ENCODE data around the gene EBF4. TPM values are rescaled to one million over a fixed set of nuclear protein-coding genes. Genes with fewer than 3 reads are reported as not detected.

The EBF4 gene
- total RNA-seq, 1 donor from 2014 or later = 5.9 TPM

DNA sequence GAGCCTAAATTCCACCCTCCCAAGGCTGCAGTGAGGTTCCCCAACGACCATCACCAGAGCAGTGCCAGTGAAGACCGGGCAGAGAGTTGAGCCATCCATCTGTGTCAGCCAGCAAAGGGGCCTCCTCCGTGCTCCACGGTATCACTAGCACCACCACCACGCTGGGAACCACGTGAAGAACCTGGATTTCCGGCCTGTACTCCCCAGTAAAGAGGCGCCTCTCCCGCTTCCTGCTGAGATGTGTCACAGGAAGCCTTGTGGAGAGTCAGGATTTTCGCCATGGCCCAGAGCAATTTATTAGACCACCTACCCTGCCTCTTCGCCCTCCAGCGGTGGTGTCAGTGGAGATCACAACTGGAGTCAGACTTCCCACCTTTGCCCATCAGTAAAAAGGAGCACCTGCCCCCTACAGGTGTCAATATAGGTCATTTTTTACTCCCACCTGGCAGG is 79.1 kb downstream of the EBF4 start:
- Mint-ChIP-seq H3K9me3 (ENCODE audit: unreplicated experiment) (no peaks in the 10 kb centered on the region), H3K4me3 (ENCODE audit: unreplicated experiment) (no peak overlapping the region), H3K27me3 (ENCODE audit: unreplicated experiment) (peaks cover 2% of the 10 kb centered on the region), H3K36me3 (ENCODE audit: low read depth, unreplicated experiment) (no peaks in the 10 kb centered on the region), H3K4me1 (ENCODE audit: unreplicated experiment) (no peaks in the 10 kb centered on the region), H3K27ac (ENCODE audit: unreplicated experiment) (no peak overlapping the region)
- DNase-seq (ENCODE audit: low spot score) = no peak
- TF ChIP-seq, protein P1, sequence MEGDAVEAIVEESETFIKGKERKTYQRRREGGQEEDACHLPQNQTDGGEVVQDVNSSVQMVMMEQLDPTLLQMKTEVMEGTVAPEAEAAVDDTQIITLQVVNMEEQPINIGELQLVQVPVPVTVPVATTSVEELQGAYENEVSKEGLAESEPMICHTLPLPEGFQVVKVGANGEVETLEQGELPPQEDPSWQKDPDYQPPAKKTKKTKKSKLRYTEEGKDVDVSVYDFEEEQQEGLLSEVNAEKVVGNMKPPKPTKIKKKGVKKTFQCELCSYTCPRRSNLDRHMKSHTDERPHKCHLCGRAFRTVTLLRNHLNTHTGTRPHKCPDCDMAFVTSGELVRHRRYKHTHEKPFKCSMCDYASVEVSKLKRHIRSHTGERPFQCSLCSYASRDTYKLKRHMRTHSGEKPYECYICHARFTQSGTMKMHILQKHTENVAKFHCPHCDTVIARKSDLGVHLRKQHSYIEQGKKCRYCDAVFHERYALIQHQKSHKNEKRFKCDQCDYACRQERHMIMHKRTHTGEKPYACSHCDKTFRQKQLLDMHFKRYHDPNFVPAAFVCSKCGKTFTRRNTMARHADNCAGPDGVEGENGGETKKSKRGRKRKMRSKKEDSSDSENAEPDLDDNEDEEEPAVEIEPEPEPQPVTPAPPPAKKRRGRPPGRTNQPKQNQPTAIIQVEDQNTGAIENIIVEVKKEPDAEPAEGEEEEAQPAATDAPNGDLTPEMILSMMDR (IDR thresholded peaks at IDR 0.05; ENCODE audit: unreplicated experiment) = no peak

DNA sequence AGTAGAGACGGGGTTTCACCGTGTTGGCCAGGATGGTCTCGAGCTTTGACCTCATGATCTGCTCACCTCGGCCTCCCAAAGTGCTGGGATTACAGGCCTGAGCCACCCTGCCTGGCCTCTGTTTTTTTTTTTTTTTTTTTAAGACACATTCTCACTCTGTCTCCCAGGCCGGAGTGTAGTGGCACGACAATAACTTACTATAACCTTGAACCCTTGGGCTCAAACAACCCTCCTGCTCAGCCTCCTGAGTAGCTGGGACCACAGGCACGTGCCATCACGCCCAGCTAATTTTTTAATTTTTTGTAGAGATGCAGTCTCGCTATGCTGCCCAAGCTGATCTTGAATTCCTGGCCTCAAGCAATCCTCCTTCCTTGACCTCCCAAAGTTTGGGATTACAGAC is 81.2 kb downstream of the EBF4 start:
- no peak overlapping the region for H3K27ac Mint-ChIP-seq (ENCODE audit: unreplicated experiment)
- peaks cover 2% of the 10 kb centered on the region for H3K27me3 Mint-ChIP-seq (ENCODE audit: unreplicated experiment)
- no peaks in the 10 kb centered on the region for H3K9me3 Mint-ChIP-seq (ENCODE audit: unreplicated experiment)
- TF ChIP-seq, protein P1 (IDR thresholded peaks at IDR 0.05; ENCODE audit: unreplicated experiment) = no peak
- no peaks in the 10 kb centered on the region for H3K36me3 Mint-ChIP-seq (ENCODE audit: low read depth, unreplicated experiment)
- no peaks in the 10 kb centered on the region for H3K4me1 Mint-ChIP-seq (ENCODE audit: unreplicated experiment)
- no peak overlapping the region for H3K4me3 Mint-ChIP-seq (ENCODE audit: unreplicated experiment)
- no peak for DNase-seq (ENCODE audit: low spot score)

DNA sequence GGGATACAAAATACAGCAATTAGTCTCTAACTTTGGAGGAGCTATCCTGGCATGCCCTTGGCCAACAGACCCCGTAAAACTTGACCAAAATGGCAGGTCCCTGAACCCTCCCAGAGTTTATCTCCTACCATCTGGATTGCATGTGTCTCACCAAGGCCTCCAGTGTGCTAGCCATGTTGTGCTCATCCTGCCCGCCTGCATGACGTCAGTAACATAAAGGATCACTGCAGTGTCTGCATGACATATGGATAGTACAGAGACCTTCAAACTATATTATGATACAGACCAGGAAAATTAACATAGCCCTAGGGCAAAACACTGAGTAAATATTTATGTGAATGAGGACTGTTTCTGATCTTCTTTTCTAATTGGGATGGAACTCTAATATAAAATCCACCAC is 82.6 kb downstream of the EBF4 start:
- TF ChIP-seq, protein P1 (IDR thresholded peaks at IDR 0.05; ENCODE audit: unreplicated experiment) = no peak
- DNase-seq (ENCODE audit: low spot score) = no peak
- Mint-ChIP-seq H3K9me3 (ENCODE audit: unreplicated experiment) (no peaks in the 10 kb centered on the region), H3K27ac (ENCODE audit: unreplicated experiment) (no peak overlapping the region), H3K4me1 (ENCODE audit: unreplicated experiment) (no peaks in the 10 kb centered on the region), H3K27me3 (ENCODE audit: unreplicated experiment) (peaks cover 2% of the 10 kb centered on the region), H3K36me3 (ENCODE audit: low read depth, unreplicated experiment) (no peaks in the 10 kb centered on the region), H3K4me3 (ENCODE audit: unreplicated experiment) (no peak overlapping the region)

GRCh38 chr20:2778602-2779321 is 86.2 kb downstream of the EBF4 start:
- no peak overlapping the region for H3K27ac Mint-ChIP-seq (ENCODE audit: unreplicated experiment)
- no peaks in the 10 kb centered on the region for H3K9me3 Mint-ChIP-seq (ENCODE audit: unreplicated experiment)
- TF ChIP-seq, protein P1 (IDR thresholded peaks at IDR 0.05; ENCODE audit: unreplicated experiment) = no peak

DNA sequence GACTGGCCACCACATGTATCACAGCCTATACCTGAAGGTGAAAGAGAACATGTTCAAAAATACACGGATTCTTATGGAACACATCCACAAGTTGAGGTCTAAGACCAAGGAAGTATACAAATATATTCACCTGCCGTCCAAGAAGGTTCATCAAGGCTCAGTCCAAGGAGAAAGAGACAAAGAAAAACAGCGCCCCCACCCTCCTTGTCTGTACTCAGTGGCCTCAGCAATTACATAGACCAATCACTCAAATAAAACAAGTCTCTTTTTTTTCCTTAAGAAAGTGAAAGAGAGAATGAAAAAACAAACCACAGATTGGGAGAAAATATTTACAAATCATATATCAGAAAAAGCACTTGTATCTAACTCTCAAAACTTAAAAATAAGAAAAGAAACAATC is 88.4 kb downstream of the EBF4 start:
- Mint-ChIP-seq H3K27me3 (ENCODE audit: unreplicated experiment) (no peaks in the 10 kb centered on the region), H3K27ac (ENCODE audit: unreplicated experiment) (no peak overlapping the region), H3K4me3 (ENCODE audit: unreplicated experiment) (no peak overlapping the region), H3K4me1 (ENCODE audit: unreplicated experiment) (no peaks in the 10 kb centered on the region), H3K36me3 (ENCODE audit: low read depth, unreplicated experiment) (no peaks in the 10 kb centered on the region), H3K9me3 (ENCODE audit: unreplicated experiment) (no peaks in the 10 kb centered on the region)
- TF ChIP-seq, protein P1 (IDR thresholded peaks at IDR 0.05; ENCODE audit: unreplicated experiment) = no peak
- DNase-seq (ENCODE audit: low spot score) = no peak

More at GRCh38 chr20:2778602-2779321, 86.2 kb downstream of the EBF4 start:
- H3K4me1 Mint-ChIP-seq (ENCODE audit: unreplicated experiment) = no peaks in the 10 kb centered on the region
- DNase-seq (ENCODE audit: low spot score) = no peak
- no peaks in the 10 kb centered on the region for H3K36me3 Mint-ChIP-seq (ENCODE audit: low read depth, unreplicated experiment)
- no peaks in the 10 kb centered on the region for H3K27me3 Mint-ChIP-seq (ENCODE audit: unreplicated experiment)
- no peak overlapping the region for H3K4me3 Mint-ChIP-seq (ENCODE audit: unreplicated experiment)

Data from endothelial cell (in vitro differentiated cells).